UCSD-AML1 (cell line): ENCODE measurements around the gene SPATA46.

Source experiments
- DNase-seq: peaks from one replicate; lab custom pipeline; 2025; ENCODE audit not compliant: unreplicated experiment; lab: John Stamatoyannopoulos, UW

Gene SPATA46

GRCh38 chr1:162391790-162392563 lies 15.3 kb upstream of the SPATA46 start:
- no peak for DNase-seq

GRCh38 chr1:162390396-162391185 lies 13.9 kb upstream of the SPATA46 start:
- DNase-seq: no peak

- no peak for DNase-seq
Measured at GRCh38 chr1:162389971-162390370, 13.3 kb upstream of the SPATA46 start.

- no peak for DNase-seq
Measured at GRCh38 chr1:162389021-162389818, 12.6 kb upstream of the SPATA46 start.

GRCh38 chr1:162388615-162389014 lies 12.0 kb upstream of the SPATA46 start:
- DNase-seq: no peak

- no peak for DNase-seq
Measured at GRCh38 chr1:162388083-162388594, 11.5 kb upstream of the SPATA46 start.

GRCh38 chr1:162387226-162388082 lies 10.8 kb upstream of the SPATA46 start:
- DNase-seq: no peak

- no peak for DNase-seq
Measured at GRCh38 chr1:162386292-162387225, 9.9 kb upstream of the SPATA46 start.

- DNase-seq: no peak
Measured at GRCh38 chr1:162385702-162386101, 9.0 kb upstream of the SPATA46 start.

- DNase-seq: no peak
Measured at GRCh38 chr1:162385280-162385623, 8.6 kb upstream of the SPATA46 start.

- DNase-seq: no peak
Measured at GRCh38 chr1:162384601-162385279, 8.1 kb upstream of the SPATA46 start.

- no peak for DNase-seq
Measured at GRCh38 chr1:162384116-162384515, 7.5 kb upstream of the SPATA46 start.

GRCh38 chr1:162383516-162383915 lies 6.9 kb upstream of the SPATA46 start:
- DNase-seq: no peak

- DNase-seq: no peak
Measured at GRCh38 chr1:162383091-162383490, 6.4 kb upstream of the SPATA46 start.

GRCh38 chr1:162381941-162382750 lies 5.5 kb upstream of the SPATA46 start:
- DNase-seq: no peak

- DNase-seq: no peak
Measured at GRCh38 chr1:162381383-162381782, 4.7 kb upstream of the SPATA46 start, which contains the start of gene C1orf226. Gene C1orf226 (plus strand): TSS chr1:162381728. CDS start chr1:162381902, 174 bp downstream.

- no peak for DNase-seq
Measured at GRCh38 chr1:162380061-162380846, 3.6 kb upstream of the SPATA46 start.
